Muscle layer of colon (tissue), 2 donors: ENCODE results near the gene EFNA5.

ENCODE experiments used
- H3K27ac ChIP-seq: one replicate; pipeline ENCODE4 v1.7.0; 2013; ENCODE audit warnings: low read depth, mild to moderate bottlenecking, low read length, moderate library complexity
- H3K27me3 ChIP-seq, 2 donors: one replicate each; pipeline ENCODE4 v1.7.0; 2013; ENCODE audit warnings: low read length in 2 of 2, mild to moderate bottlenecking in 2 of 2; ENCODE audit not compliant: insufficient read depth in 2 of 2, control insufficient read depth in 1 of 2
- H3K36me3 ChIP-seq: one replicate; pipeline ENCODE4 v1.7.0; 2013; ENCODE audit warnings: mild to moderate bottlenecking, low read length; ENCODE audit not compliant: insufficient read depth
- H3K4me1 ChIP-seq: one replicate; pipeline ENCODE4 v1.7.0; 2013; ENCODE audit warnings: mild to moderate bottlenecking, low read length; ENCODE audit not compliant: insufficient read depth
- H3K4me3 ChIP-seq, 2 donors: one replicate each; pipeline ENCODE4 v1.7.0; 2013; ENCODE audit warnings: low read length in 2 of 2, low read depth in 1 of 2, mild to moderate bottlenecking in 1 of 2, moderate library complexity in 1 of 2
- H3K9ac ChIP-seq: one replicate; pipeline ENCODE4 v1.7.0; 2013; ENCODE audit warnings: low read length
- H3K9me3 ChIP-seq: one replicate; pipeline ENCODE4 v1.7.0; 2013; ENCODE audit warnings: mild to moderate bottlenecking, low read length
- donor health status: abdominal sarcoma.
- donor health status: Adenocarcinoma of cecum.

EFNA5 gene

GRCh38 chr5:107615299-107615817 lies 55.4 kb downstream of the EFNA5 start:
- H3K4me3 ChIP-seq = no peak overlapping the region
- H3K9ac ChIP-seq = no peak overlapping the region
- H3K27ac ChIP-seq = no peak overlapping the region
- no peaks in the 10 kb centered on the region for H3K36me3 ChIP-seq
- H3K4me1 ChIP-seq = no peaks in the 10 kb centered on the region
- no peaks in the 10 kb centered on the region for H3K9me3 ChIP-seq
- H3K27me3 ChIP-seq = no peaks in the 10 kb centered on the region

- no peaks in the 10 kb centered on the region for H3K4me1 ChIP-seq
- no peak overlapping the region for H3K27ac ChIP-seq
- no peak overlapping the region for H3K9ac ChIP-seq
- H3K9me3 ChIP-seq = no peaks in the 10 kb centered on the region
- no peak overlapping the region for H3K4me3 ChIP-seq
- H3K27me3 ChIP-seq = no peaks in the 10 kb centered on the region
- H3K36me3 ChIP-seq = no peaks in the 10 kb centered on the region
Measured at GRCh38 chr5:107612541-107612940, 58.2 kb downstream of the EFNA5 start.

GRCh38 chr5:107610798-107611197 lies 59.9 kb downstream of the EFNA5 start:
- Histone ChIP-seq H3K4me1 (no peaks in the 10 kb centered on the region), H3K9ac (no peak overlapping the region), H3K27ac (no peak overlapping the region), H3K36me3 (no peaks in the 10 kb centered on the region), H3K27me3 (no peaks in the 10 kb centered on the region), H3K4me3 (no peak overlapping the region), H3K9me3 (no peaks in the 10 kb centered on the region)

GRCh38 chr5:107607671-107608345 lies 62.9 kb downstream of the EFNA5 start:
- Histone ChIP-seq H3K4me3 (no peak overlapping the region), H3K9ac (no peak overlapping the region), H3K27ac (no peak overlapping the region), H3K36me3 (no peaks in the 10 kb centered on the region), H3K27me3 (no peaks in the 10 kb centered on the region), H3K4me1 (no peaks in the 10 kb centered on the region), H3K9me3 (no peaks in the 10 kb centered on the region)

GRCh38 chr5:107607196-107607595 lies 63.5 kb downstream of the EFNA5 start:
- H3K36me3 ChIP-seq = no peaks in the 10 kb centered on the region
- H3K9ac ChIP-seq = no peak overlapping the region
- no peaks in the 10 kb centered on the region for H3K4me1 ChIP-seq
- H3K27ac ChIP-seq = no peak overlapping the region
- H3K9me3 ChIP-seq = no peaks in the 10 kb centered on the region
- no peak overlapping the region for H3K4me3 ChIP-seq
- H3K27me3 ChIP-seq = no peaks in the 10 kb centered on the region

GRCh38 chr5:107605596-107606125 lies 65.1 kb downstream of the EFNA5 start:
- Histone ChIP-seq H3K9me3 (no peaks in the 10 kb centered on the region), H3K27ac (no peak overlapping the region), H3K4me1 (no peaks in the 10 kb centered on the region), H3K4me3 (no peak overlapping the region), H3K27me3 (no peaks in the 10 kb centered on the region), H3K9ac (no peak overlapping the region), H3K36me3 (no peaks in the 10 kb centered on the region)

GRCh38 chr5:107604990-107605389 lies 65.7 kb downstream of the EFNA5 start:
- Histone ChIP-seq H3K27ac (no peak overlapping the region), H3K9me3 (no peaks in the 10 kb centered on the region), H3K4me3 (no peak overlapping the region), H3K4me1 (no peaks in the 10 kb centered on the region), H3K9ac (no peak overlapping the region), H3K27me3 (no peaks in the 10 kb centered on the region), H3K36me3 (no peaks in the 10 kb centered on the region)

GRCh38 chr5:107604146-107604910 lies 66.4 kb downstream of the EFNA5 start:
- Histone ChIP-seq H3K27me3 (no peaks in the 10 kb centered on the region), H3K27ac (no peak overlapping the region), H3K9ac (no peak overlapping the region), H3K4me3 (no peak overlapping the region), H3K4me1 (no peaks in the 10 kb centered on the region), H3K9me3 (no peaks in the 10 kb centered on the region), H3K36me3 (no peaks in the 10 kb centered on the region)

GRCh38 chr5:107603349-107603748 lies 67.4 kb downstream of the EFNA5 start:
- no peaks in the 10 kb centered on the region for H3K9me3 ChIP-seq
- no peak overlapping the region for H3K4me3 ChIP-seq
- no peak overlapping the region for H3K9ac ChIP-seq
- no peaks in the 10 kb centered on the region for H3K36me3 ChIP-seq
- no peak overlapping the region for H3K27ac ChIP-seq
- H3K27me3 ChIP-seq = no peaks in the 10 kb centered on the region
- no peaks in the 10 kb centered on the region for H3K4me1 ChIP-seq

- H3K4me3 ChIP-seq = no peak overlapping the region
- no peaks in the 10 kb centered on the region for H3K4me1 ChIP-seq
- no peaks in the 10 kb centered on the region for H3K27me3 ChIP-seq
- no peaks in the 10 kb centered on the region for H3K36me3 ChIP-seq
- no peaks in the 10 kb centered on the region for H3K9me3 ChIP-seq
- H3K9ac ChIP-seq = no peak overlapping the region
- H3K27ac ChIP-seq = no peak overlapping the region
Measured at GRCh38 chr5:107602896-107603295, 67.8 kb downstream of the EFNA5 start.

- Histone ChIP-seq H3K4me3 (no peak overlapping the region), H3K27ac (no peak overlapping the region), H3K36me3 (no peaks in the 10 kb centered on the region), H3K9me3 (no peaks in the 10 kb centered on the region), H3K9ac (no peak overlapping the region), H3K4me1 (no peaks in the 10 kb centered on the region), H3K27me3 (no peaks in the 10 kb centered on the region)
Measured at GRCh38 chr5:107601076-107601475, 69.7 kb downstream of the EFNA5 start.
